HEK293T (cell line): ENCODE results near the gene ANO6.

Source experiments
- CTCF ChIA-PET: fragments of 350-600 bp; formaldehyde crosslinking; extraction: SDS; loops from one replicate; lab custom pipeline; 2021; ENCODE audit warnings: antibody characterized with exemption, inconsistent platforms; lab: Yijun Ruan, JAX
- POLR2A ChIA-PET: fragments of 350-600 bp; formaldehyde crosslinking; extraction: SDS; loops from one replicate; lab custom pipeline; 2020; ENCODE audit warnings: antibody characterized with exemption, inconsistent platforms; lab: Yijun Ruan, JAX
- DNase-seq: peaks from one replicate; pipeline ENCODE4 v3.0.0; 2012; ENCODE audit warnings: mixed read lengths; ENCODE audit errors: extremely low spot score
- ARNT ChIP-seq: fragments of 450-650 bp; IDR thresholded peaks from 2 replicates; pipeline ENCODE4 v1.6.1; 2017; ENCODE audit warnings: mild to moderate bottlenecking
- BHLHE40 ChIP-seq: fragments of 450-650 bp; IDR thresholded peaks from 2 replicates; pipeline ENCODE4 v1.6.1; 2016; ENCODE audit warnings: mild to moderate bottlenecking, moderate library complexity, borderline replicate concordance
- CTBP1 ChIP-seq: fragments of 450-650 bp; IDR thresholded peaks from 2 replicates; pipeline ENCODE4 v1.6.1; 2016; ENCODE audit warnings: borderline replicate concordance
- ELF4 ChIP-seq: fragments of 450-650 bp; IDR thresholded peaks from 2 replicates; pipeline ENCODE4 v1.6.1; 2017; ENCODE audit warnings: antibody characterized with exemption
- FOXA1 ChIP-seq: fragments of 450-650 bp; IDR thresholded peaks from 2 replicates; pipeline ENCODE4 v1.6.1; 2016; ENCODE audit warnings: mild to moderate bottlenecking
- FOXK2 ChIP-seq: fragments of 450-650 bp; IDR thresholded peaks from 2 replicates; pipeline ENCODE4 v1.6.1; 2016; ENCODE audit warnings: mild to moderate bottlenecking
- FOXM1 ChIP-seq: fragments of 450-650 bp; IDR thresholded peaks from 2 replicates; pipeline ENCODE4 v1.6.1; 2017; ENCODE audit warnings: mild to moderate bottlenecking, borderline replicate concordance
- HDGF ChIP-seq: fragments of 450-650 bp; IDR thresholded peaks from 2 replicates; pipeline ENCODE4 v1.6.1; 2017; ENCODE audit warnings: antibody characterized with exemption, borderline replicate concordance
- L3MBTL2 ChIP-seq: fragments of 450-650 bp; conservative IDR thresholded peaks from 2 replicates; pipeline ENCODE4 v1.6.1; 2016; ENCODE audit warnings: mild to moderate bottlenecking
- LEF1 ChIP-seq: fragments of 450-650 bp; IDR thresholded peaks from 2 replicates; pipeline ENCODE4 v1.6.1; 2017; ENCODE audit warnings: mild to moderate bottlenecking, borderline replicate concordance
- NFRKB ChIP-seq: fragments of 450-650 bp; IDR thresholded peaks from 2 replicates; pipeline ENCODE4 v1.6.1; 2016; ENCODE audit warnings: mild to moderate bottlenecking, moderate library complexity
- PKNOX1 ChIP-seq: fragments of 450-650 bp; IDR thresholded peaks from 2 replicates; pipeline ENCODE4 v1.6.1; 2016
- SP1 ChIP-seq: fragments of 450-650 bp; IDR thresholded peaks from 2 replicates; pipeline ENCODE4 v1.6.1; 2017
- SUZ12 ChIP-seq: fragments of 450-650 bp; IDR thresholded peaks from 2 replicates; pipeline ENCODE4 v1.6.1; 2016; ENCODE audit warnings: mild to moderate bottlenecking
- TARDBP ChIP-seq: fragments of 450-650 bp; IDR thresholded peaks from 2 replicates; pipeline ENCODE4 v1.6.1; 2016
- ZNF384 ChIP-seq: fragments of 450-650 bp; IDR thresholded peaks from 2 replicates; pipeline ENCODE4 v1.6.1; 2016

Gene ANO6

DNA sequence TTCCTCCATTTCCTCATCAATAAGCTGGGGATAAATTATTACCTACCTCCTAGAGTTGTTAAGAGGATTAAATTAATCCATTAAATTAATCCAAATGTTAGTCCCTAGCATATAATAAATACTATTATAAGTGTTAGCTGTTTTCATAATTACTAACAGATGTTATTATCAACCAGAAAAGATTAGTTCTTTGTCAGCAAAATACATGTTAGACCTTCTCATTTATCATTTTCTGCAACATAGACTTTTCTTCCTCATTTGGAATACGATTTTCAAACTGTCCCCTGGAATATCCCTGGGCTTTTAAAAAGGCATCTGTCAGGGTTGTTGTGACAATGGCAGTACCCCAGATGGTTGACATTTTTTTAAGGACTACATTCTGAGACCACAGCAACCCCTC lies 133.1 kb downstream of the ANO6 start:
- POLR2A ChIA-PET: no interaction called here
- CTCF ChIA-PET: no interaction called here
- no peak for DNase-seq
- TF ChIP-seq BHLHE40 (no peak), ZNF384 (no peak), CTBP1 (no peak), TARDBP (no peak), ELF4 (no peak), LEF1 (no peak), L3MBTL2 (no peak), NFRKB (no peak), ARNT (no peak), FOXM1 (no peak), FOXK2 (no peak), SP1 (no peak), SUZ12 (no peak), FOXA1 (no peak), HDGF (no peak), PKNOX1 (no peak)

DNA sequence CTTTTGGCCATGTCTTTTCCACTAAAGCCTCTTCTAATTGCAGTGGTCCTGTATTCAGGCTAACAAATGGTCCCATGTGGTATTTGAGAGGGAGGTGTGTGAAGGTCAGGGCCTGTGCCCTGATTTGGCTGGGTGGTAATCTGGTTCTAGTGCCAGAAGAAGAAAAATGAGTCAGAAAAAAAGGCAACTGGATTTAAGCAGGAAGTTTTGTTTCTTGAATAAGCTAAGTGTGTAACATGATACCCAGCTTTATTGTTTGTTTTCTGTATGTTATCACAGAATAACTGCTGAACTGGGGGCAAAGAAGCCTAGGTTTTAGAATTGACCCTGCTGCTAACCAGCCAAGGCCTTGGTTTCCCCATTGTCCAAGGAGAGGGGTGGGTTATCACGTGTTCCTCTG lies 134.0 kb downstream of the ANO6 start:
- TF ChIP-seq LEF1 (no peak), L3MBTL2 (no peak), FOXM1 (no peak), FOXK2 (no peak), ELF4 (no peak), SP1 (no peak), NFRKB (no peak), ZNF384 (no peak), FOXA1 (no peak), BHLHE40 (no peak), CTBP1 (no peak), SUZ12 (no peak), PKNOX1 (no peak)
- no peak for DNase-seq
- POLR2A ChIA-PET: no interaction called here
- CTCF ChIA-PET: no interaction called here

GRCh38 chr12:45350861-45351260 lies 135.0 kb downstream of the ANO6 start:
- DNase-seq: no peak
- TF ChIP-seq ZNF384: no peak
- TF ChIP-seq NFRKB: no peak
- ChIA-PET CTCF (interaction anchor here (0.5 kb wide), 1 partner anchor 155 kb away, joined by 4 read pairs; no protein-coding TSS in a partner anchor), POLR2A (no interaction called here)

DNA sequence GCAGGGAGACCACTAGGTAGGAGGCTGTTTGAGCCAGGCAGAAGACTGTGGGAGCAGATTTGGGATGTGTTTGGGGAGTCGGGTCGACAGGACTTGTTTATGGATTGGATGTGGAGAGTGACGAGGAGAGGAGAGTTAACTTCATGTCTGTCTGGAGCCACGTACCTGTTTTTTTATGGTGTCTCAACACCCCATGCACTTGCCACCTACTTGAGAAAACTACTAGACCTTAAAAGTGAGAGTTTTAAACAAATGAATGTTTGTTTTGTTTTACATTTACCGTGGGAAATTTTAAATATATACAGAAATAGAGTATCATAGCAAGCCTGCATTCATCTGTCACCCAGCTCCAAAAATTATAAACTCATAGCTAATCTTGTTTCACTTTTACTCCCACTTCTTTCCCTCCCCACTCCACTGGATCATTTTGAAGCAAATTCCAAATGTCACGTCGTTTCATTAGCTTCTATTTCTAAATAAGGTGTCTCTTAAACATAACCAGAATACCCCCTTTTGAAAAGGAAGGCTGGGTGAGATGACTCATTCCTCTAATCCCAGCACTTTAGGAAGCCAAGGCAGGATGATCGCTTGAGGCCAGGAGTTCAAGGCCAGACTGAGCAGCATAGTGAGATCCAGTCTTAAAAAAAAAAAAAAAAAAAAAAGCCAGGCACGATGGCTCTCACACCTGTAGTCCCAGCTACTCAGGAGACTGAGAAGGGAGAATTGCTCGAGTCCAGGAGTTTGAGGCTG lies 136.2 kb downstream of the ANO6 start:
- TF ChIP-seq BHLHE40: no peak
- DNase-seq: no peak
- ChIA-PET POLR2A (no interaction called here), CTCF (no interaction called here)

GRCh38 chr12:45353944-45354343 lies 138.0 kb downstream of the ANO6 start:
- CTCF ChIA-PET: no interaction called here
- POLR2A ChIA-PET: no interaction called here
- no peak for TF ChIP-seq FOXM1
- no peak for TF ChIP-seq FOXA1
- TF ChIP-seq ELF4: no peak
- no peak for TF ChIP-seq NFRKB
- TF ChIP-seq L3MBTL2: no peak
- TF ChIP-seq ARNT: no peak
- TF ChIP-seq ZNF384: no peak
- no peak for TF ChIP-seq FOXK2
- no peak for TF ChIP-seq CTBP1
- TF ChIP-seq TARDBP: no peak
- TF ChIP-seq HDGF: no peak
- TF ChIP-seq SUZ12: no peak
- no peak for TF ChIP-seq LEF1
- no peak for TF ChIP-seq SP1
- TF ChIP-seq BHLHE40: no peak
- no peak for TF ChIP-seq PKNOX1
- DNase-seq: no peak

DNA sequence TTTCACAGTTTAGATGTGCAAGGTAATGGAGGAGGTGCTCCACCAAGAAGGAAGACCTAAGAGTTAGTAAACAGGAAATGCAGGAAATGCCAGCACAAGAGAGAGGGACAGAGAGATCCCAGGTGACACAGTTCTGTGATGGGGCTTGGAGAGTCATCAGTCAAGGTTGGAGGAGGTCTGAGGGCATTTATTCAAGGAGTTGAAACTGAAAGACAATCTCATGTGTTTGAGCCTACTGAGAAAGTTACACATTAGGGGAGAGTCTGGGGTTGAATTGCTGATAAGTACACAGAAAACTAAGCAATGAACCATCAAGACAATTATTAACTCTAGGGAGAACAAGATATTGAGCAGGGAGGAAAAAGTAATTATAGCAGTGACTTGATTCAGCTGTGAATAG lies 138.5 kb downstream of the ANO6 start:
- DNase-seq: no peak
- CTCF ChIA-PET: no interaction called here
- POLR2A ChIA-PET: no interaction called here
- no peak for TF ChIP-seq HDGF
- TF ChIP-seq ARNT: no peak

DNA sequence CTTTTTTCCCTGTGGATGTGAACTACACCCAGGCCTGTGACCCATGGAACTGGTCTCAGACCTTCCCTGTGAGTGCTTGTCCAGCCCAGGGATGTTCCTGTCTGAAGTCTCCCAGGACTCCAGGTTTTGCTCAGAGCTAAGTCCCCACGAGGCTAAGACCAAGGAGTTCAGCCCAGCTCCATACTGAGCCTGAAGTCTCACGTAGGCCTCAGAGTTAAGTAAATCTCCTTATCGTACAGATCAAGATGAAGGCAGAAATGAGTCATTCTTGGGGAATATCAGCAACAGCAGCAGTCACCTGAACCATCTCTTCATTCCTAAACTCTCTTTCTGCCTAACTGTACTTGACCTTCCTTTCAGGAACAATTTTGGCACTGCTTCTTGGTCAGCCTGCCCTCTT lies 139.8 kb downstream of the ANO6 start:
- POLR2A ChIA-PET: no interaction called here
- DNase-seq: no peak
- CTCF ChIA-PET: no interaction called here
- TF ChIP-seq TARDBP (no peak), ELF4 (no peak), SP1 (no peak), SUZ12 (no peak), LEF1 (no peak), FOXK2 (no peak), FOXM1 (no peak), NFRKB (no peak), BHLHE40 (no peak), PKNOX1 (no peak), HDGF (no peak), CTBP1 (no peak), FOXA1 (no peak), ARNT (no peak)
